HepG2 (cell line): ENCODE results near the gene DOK5. TPM values are rescaled to one million over a fixed set of nuclear protein-coding genes. Genes with fewer than 3 reads are reported as not detected.

ENCODE experiments used
- TOE1 ChIP-seq: sonication (generic); formaldehyde crosslinking; IDR thresholded peaks from 2 replicates; pipeline ENCODE4 v1.4.0; 2020; ENCODE audit warnings: mild to moderate bottlenecking, missing genetic modification reagents
- ZNF549 ChIP-seq: sonication (generic); formaldehyde crosslinking; IDR thresholded peaks from 2 replicates; pipeline ENCODE4 v1.5.0; 2020; ENCODE audit warnings: missing genetic modification reagents
- polyA plus RNA-seq, 8 experiments: library from polyadenylated mRNA; depleted of rRNA in 3 of 8; stranded (reverse) in 7 of 8; unstranded in 1 of 8; fragments of >200 nt; fragmentation: Illumina TruSeq in 4 of 8; extraction: Trizol in 4 of 8; gene quantifications; 2 replicates each; pipeline versions ENCODE4 v1.2.1 to v1.2.3, GENCODE V29; 2011 to 2016; ENCODE audit warnings: low read depth in 4 of 8, missing spikeins in 1 of 8, mixed read lengths in 1 of 8; ENCODE audit not compliant: insufficient read depth in 1 of 8
- total RNA-seq, 5 experiments: library from RNA; depleted of rRNA; stranded (reverse); fragments of >200 nt; fragmentation: Illumina TruSeq; extraction: Trizol; gene quantifications; 2 replicates each; pipeline ENCODE4 v1.2.3, GENCODE V29; 2016; ENCODE audit warnings: low read depth in 1 of 5
- TF ChIP-seq, protein P1 (sequence below), 2 experiments: sonication (generic) in 1 of 2; formaldehyde crosslinking in 1 of 2; IDR thresholded peaks; 2 replicates each; pipeline versions ENCODE4 v1.4.0 to v1.6.1; 2016 to 2020; ENCODE audit warnings: borderline replicate concordance in 1 of 2, low read depth in 1 of 2, mild to moderate bottlenecking in 1 of 2, missing genetic modification reagents in 1 of 2
- TF ChIP-seq, protein P2 (sequence below): sonication (generic); formaldehyde crosslinking; IDR thresholded peaks from 2 replicates; pipeline ENCODE4 v1.5.0; 2020; ENCODE audit warnings: mild to moderate bottlenecking, missing genetic modification reagents
- TF ChIP-seq, protein P3 (sequence below): sonication (generic); formaldehyde crosslinking; IDR thresholded peaks from 2 replicates; pipeline ENCODE4 v1.5.1; 2020; ENCODE audit warnings: missing genetic modification reagents, mild to moderate bottlenecking, borderline replicate concordance
- TF ChIP-seq, protein P4 (sequence below): sonication (generic); formaldehyde crosslinking; IDR thresholded peaks from 2 replicates; pipeline ENCODE4 v1.4.0; 2020; ENCODE audit warnings: mild to moderate bottlenecking, missing genetic modification reagents
- TF ChIP-seq, protein P5 (sequence below): IDR thresholded peaks from 2 replicates; pipeline ENCODE4 v1.6.1; 2016; ENCODE audit warnings: mild to moderate bottlenecking, missing biosample characterization, missing genetic modification reagents
- TF ChIP-seq, protein P6 (sequence below): sonication (generic); formaldehyde crosslinking; IDR thresholded peaks from 2 replicates; pipeline ENCODE4 v1.4.0; 2020; ENCODE audit warnings: missing genetic modification reagents, mild to moderate bottlenecking, borderline replicate concordance
- TF ChIP-seq, protein P7 (sequence below): sonication (generic); formaldehyde crosslinking; IDR thresholded peaks from 2 replicates; pipeline ENCODE4 v1.4.0; 2020; ENCODE audit warnings: missing genetic modification reagents

DOK5 gene
- total and polyA plus RNA-seq, 2 of the 13 experiments (the other 11 are each of a cell fraction or from before 2014, with no cell fraction given), result not detected

DNA sequence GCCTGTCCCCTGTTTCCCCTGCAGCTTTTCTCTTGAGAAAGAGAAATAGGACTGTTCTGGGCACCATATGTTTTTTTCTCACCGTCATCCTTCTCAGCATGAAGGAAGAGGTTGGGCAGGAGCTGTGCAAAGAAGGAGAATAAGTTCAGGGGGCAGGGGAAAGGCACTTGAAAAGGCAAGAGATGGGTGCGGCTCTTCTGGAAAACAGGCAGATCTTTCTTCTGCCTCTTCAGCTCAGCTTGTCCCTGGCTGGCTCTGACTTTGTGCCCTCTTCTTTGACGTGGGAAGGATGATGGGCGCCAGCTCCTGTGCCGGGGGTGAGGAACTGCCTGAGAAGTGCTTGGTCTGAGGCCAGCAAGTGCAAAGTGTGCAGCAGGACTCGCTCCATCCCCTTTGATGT lies 206.5 kb downstream of the DOK5 start (continued):
- TF ChIP-seq, protein P1, sequence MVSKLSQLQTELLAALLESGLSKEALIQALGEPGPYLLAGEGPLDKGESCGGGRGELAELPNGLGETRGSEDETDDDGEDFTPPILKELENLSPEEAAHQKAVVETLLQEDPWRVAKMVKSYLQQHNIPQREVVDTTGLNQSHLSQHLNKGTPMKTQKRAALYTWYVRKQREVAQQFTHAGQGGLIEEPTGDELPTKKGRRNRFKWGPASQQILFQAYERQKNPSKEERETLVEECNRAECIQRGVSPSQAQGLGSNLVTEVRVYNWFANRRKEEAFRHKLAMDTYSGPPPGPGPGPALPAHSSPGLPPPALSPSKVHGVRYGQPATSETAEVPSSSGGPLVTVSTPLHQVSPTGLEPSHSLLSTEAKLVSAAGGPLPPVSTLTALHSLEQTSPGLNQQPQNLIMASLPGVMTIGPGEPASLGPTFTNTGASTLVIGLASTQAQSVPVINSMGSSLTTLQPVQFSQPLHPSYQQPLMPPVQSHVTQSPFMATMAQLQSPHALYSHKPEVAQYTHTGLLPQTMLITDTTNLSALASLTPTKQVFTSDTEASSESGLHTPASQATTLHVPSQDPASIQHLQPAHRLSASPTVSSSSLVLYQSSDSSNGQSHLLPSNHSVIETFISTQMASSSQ (IDR thresholded peaks at IDR 0.05; ENCODE audit: low read depth), result no peak
- TF ChIP-seq, protein P1 (CRISPR knock-in tag; IDR thresholded peaks at IDR 0.05; ENCODE audit: borderline replicate concordance), result no peak
- TF ChIP-seq, protein P2, sequence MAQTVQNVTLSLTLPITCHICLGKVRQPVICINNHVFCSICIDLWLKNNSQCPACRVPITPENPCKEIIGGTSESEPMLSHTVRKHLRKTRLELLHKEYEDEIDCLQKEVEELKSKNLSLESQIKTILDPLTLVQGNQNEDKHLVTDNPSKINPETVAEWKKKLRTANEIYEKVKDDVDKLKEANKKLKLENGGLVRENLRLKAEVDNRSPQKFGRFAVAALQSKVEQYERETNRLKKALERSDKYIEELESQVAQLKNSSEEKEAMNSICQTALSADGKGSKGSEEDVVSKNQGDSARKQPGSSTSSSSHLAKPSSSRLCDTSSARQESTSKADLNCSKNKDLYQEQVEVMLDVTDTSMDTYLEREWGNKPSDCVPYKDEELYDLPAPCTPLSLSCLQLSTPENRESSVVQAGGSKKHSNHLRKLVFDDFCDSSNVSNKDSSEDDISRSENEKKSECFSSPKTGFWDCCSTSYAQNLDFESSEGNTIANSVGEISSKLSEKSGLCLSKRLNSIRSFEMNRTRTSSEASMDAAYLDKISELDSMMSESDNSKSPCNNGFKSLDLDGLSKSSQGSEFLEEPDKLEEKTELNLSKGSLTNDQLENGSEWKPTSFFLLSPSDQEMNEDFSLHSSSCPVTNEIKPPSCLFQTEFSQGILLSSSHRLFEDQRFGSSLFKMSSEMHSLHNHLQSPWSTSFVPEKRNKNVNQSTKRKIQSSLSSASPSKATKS (CRISPR knock-in tag), result no peak
- TF ChIP-seq ZNF549 (CRISPR knock-in tag) (no peak), TOE1 (CRISPR knock-in tag) (no peak)
- TF ChIP-seq, protein P3, sequence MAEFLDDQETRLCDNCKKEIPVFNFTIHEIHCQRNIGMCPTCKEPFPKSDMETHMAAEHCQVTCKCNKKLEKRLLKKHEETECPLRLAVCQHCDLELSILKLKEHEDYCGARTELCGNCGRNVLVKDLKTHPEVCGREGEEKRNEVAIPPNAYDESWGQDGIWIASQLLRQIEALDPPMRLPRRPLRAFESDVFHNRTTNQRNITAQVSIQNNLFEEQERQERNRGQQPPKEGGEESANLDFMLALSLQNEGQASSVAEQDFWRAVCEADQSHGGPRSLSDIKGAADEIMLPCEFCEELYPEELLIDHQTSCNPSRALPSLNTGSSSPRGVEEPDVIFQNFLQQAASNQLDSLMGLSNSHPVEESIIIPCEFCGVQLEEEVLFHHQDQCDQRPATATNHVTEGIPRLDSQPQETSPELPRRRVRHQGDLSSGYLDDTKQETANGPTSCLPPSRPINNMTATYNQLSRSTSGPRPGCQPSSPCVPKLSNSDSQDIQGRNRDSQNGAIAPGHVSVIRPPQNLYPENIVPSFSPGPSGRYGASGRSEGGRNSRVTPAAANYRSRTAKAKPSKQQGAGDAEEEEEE, result no peak
- TF ChIP-seq, protein P4, sequence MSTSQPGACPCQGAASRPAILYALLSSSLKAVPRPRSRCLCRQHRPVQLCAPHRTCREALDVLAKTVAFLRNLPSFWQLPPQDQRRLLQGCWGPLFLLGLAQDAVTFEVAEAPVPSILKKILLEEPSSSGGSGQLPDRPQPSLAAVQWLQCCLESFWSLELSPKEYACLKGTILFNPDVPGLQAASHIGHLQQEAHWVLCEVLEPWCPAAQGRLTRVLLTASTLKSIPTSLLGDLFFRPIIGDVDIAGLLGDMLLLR, result no peak
- TF ChIP-seq, protein P5, sequence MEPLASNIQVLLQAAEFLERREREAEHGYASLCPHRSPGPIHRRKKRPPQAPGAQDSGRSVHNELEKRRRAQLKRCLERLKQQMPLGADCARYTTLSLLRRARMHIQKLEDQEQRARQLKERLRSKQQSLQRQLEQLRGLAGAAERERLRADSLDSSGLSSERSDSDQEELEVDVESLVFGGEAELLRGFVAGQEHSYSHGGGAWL (CRISPR knock-in tag), result no peak
- TF ChIP-seq, protein P6, sequence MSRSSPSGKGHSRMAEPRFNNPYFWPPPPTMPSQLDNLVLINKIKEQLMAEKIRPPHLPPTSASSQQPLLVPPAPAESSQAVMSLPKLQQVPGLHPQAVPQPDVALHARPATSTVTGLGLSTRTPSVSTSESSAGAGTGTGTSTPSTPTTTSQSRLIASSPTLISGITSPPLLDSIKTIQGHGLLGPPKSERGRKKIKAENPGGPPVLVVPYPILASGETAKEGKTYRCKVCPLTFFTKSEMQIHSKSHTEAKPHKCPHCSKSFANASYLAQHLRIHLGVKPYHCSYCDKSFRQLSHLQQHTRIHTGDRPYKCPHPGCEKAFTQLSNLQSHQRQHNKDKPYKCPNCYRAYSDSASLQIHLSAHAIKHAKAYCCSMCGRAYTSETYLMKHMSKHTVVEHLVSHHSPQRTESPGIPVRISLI, result no peak
- TF ChIP-seq, protein P7, sequence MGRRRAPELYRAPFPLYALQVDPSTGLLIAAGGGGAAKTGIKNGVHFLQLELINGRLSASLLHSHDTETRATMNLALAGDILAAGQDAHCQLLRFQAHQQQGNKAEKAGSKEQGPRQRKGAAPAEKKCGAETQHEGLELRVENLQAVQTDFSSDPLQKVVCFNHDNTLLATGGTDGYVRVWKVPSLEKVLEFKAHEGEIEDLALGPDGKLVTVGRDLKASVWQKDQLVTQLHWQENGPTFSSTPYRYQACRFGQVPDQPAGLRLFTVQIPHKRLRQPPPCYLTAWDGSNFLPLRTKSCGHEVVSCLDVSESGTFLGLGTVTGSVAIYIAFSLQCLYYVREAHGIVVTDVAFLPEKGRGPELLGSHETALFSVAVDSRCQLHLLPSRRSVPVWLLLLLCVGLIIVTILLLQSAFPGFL (CRISPR knock-in tag), result no peak
